ENCODE data around the gene KCNMB1.
"Not testable (repeated sequence)": the region's sequence is repeated elsewhere in the genome, so short reads cannot be mapped to it uniquely, and the experiment has no call there.

The KCNMB1 gene

DNA sequence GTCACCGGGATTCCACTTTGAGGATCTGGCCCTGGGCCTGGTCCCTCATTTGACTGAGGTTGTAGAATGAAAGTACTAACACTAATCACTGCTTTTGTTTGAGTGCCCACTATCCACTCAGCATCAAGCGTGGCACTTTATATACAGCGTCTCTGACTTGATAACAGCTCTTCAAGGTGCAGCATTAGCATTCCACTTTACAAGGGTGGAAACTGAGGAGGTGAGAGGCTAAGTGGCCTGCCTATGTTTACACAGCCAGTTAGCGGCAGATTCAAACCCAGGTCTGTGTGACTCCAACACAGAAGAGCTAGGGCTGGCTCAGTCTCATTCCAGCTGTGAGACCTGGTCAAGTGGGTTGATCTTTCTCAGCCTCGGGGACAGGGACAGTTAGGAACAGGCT is 5.9 kb downstream of the KCNMB1 start:
- H3K4me3 ChIP-seq (ENCODE audit: low read depth, low read length) = no peak overlapping the region

DNA sequence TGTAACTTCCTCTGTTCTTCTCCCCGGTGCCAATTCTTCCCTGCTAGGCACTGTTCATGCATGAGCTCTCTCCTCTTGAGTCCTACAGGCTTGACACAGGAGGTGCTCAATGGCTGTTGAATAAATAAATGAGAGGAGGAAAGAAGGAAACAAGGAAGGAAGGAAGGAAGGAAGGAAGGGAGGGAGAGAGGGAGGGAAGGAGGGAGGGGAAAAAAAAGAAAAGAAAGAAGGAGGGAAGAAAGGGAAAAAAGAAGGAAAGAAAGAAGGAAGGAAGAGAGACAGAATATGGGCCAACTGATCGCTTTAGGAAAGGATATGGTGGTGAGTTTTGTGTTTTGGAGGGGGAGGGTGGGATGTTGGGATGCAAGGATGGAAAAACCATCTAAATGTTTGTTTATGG is 6.4 kb downstream of the KCNMB1 start:
- H3K4me3 ChIP-seq (ENCODE audit: low read depth, low read length) = no peak overlapping the region
- DNase-seq (ENCODE audit: low read depth) = no peak

More for the DNA sequence above, 5.9 kb downstream of the KCNMB1 start:
- DNase-seq (ENCODE audit: low read depth) = no peak

DNA sequence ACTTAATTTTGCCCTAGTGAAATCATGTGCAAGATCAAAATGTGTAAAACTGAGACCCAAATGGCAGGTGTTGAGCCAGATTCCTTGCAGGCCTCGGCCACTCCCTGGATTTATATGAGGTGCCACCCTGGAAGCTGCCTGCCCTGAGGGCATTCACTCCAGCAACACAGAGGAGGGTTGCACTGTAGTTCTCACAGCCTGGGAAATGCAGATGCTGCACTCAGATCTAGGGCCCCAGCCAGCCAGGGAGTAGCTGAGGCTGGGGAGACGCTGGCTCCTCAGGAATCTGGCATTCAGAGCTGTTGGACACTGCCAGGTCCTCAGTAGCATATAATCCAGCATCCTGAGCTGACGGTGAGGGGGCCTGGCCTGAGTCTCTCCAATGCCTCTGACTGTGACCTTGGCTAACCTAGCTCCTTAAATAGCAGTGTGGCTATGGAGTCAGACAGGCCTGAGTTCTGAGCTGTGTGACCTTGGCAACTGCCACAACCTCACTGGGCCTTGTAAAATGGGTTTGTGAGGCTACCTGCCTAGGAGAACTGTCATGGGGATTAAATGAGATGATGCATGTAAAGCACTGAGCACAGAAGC is 8.7 kb downstream of the KCNMB1 start:
- no peak for DNase-seq (ENCODE audit: low read depth)
- H3K4me3 ChIP-seq (ENCODE audit: low read depth, low read length) = no peak overlapping the region

DNA sequence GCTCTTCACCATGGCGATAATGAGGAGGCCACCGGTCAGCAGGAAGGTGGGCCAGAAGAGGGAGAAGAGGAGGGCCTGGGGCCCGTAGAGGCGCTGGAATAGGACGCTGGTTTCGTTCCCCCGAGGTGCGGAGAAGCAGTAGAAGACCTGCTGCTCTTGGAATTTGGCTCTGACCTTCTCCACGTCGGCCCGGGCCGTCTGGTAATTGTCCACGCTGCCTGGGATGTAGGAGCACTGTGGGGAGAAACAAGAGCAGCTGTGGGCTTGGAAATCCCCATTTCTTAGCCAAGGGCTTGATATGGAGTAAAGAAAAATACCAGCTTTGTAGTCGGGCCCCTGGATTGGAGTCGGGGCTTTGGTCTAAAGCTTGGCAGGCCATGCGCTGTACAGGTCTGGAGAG is 10.4 kb downstream of the KCNMB1 start:
- H3K4me3 ChIP-seq (ENCODE audit: low read depth, low read length) = no peak overlapping the region
- no peak for DNase-seq (ENCODE audit: low read depth)

DNA sequence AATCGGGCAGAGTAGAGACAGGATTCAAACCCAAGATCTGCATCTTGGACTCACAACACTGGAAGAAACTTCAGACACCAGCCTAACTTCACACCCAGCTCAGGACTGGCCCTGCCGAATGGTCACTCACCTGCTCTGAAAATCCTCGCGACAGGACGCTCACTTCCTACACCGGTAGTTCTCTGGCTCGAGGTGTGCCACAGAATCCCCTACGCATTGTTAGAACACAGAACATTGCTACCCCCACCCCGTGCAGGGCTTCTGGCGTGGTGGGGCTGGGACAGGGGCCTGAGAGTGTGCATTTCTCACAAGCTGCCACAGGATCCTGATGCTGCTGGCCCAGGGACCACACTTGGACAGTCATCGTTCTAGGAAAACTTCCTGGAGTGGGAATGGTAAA is 12.1 kb downstream of the KCNMB1 start:
- H3K4me3 ChIP-seq (ENCODE audit: low read depth, low read length) = no peak overlapping the region
- DNase-seq (ENCODE audit: low read depth) = no peak

DNA sequence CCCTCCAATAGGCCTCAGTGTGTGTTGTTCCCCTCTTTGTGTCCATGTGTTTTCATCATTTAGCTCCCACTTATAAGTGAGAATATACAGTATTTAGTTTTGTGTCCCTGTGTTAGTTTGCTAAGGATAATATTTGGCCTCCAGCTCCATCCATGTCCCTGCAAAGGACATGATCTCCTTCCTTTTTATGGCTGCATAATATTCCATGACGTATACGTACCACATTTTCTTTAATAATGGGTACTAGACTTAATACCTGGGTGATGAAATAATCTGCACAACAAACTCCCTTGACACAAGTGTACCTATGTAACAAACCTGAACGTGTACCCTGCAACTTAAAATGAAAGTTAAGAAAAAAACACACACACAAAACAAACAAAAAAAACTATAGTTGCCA is 12.6 kb downstream of the KCNMB1 start:
- not testable (repeated sequence) for H3K4me3 ChIP-seq (ENCODE audit: low read depth, low read length); DNase-seq (ENCODE audit: low read depth)

DNA sequence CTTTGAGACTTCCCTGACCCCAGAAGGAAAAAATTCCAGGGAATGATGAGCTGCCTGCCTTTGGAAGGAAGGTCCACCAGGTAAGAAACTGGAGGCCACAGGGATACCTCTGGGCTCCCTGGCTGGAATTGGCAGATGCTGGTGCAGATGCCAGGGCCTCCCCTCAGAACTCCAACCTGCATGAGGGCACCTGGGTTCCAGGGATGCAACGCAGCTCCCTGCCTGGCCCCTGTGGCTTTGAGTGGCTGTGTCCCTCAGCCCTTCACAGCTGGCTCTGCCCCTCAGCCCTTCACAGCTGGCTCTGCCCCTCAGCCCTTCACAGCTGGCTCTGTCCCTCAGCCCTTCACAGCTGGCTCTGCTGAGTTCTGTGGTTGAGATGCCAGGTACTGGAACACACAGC is 13.9 kb downstream of the KCNMB1 start:
- DNase-seq (ENCODE audit: low read depth) = no peak
- no peak overlapping the region for H3K4me3 ChIP-seq (ENCODE audit: low read depth, low read length)

DNA sequence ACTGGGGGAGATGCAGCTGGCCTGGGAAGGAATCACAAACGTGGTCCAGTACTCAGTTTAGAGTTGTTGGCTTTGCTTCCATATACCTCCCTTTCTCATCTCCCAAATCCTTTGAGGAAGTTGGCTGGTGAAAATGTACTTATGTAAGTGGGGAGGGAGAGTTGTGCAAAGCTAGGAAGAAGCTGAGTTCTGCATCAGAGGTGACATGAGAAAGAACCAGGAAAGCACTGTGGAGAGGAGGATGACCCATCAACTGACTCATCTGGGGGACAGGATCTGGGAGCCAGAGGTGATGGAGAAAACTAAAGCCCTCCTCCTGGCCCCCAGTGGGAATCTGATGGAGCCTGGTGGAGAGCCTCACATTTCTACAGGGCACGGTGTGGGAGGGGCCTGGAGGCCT is 16.2 kb downstream of the KCNMB1 start:
- no peak for DNase-seq (ENCODE audit: low read depth)

DNA sequence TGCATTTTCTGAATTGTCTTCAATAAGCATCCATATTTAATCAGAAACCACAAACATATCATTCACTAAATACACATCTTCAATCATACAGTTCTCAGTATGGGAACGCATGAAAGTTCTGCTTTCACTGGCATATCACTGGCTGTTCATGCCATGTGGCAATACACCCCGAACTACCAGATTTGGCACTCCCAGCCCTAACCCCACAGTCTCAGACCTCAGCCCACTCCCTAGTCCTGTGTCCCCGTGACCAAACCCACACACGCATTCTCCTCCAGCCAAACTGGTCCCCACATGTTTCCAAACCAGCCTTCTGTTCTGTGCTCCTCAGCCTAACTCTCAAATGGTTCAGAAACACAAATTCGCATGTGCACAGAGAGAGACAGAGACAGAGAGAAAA is 20.6 kb downstream of the KCNMB1 start:
- no peak for DNase-seq (ENCODE audit: low read depth)
- no peak overlapping the region for H3K4me3 ChIP-seq (ENCODE audit: low read depth, low read length)

More for the DNA sequence above, 16.2 kb downstream of the KCNMB1 start:
- no peak overlapping the region for H3K4me3 ChIP-seq (ENCODE audit: low read depth, low read length)

DNA sequence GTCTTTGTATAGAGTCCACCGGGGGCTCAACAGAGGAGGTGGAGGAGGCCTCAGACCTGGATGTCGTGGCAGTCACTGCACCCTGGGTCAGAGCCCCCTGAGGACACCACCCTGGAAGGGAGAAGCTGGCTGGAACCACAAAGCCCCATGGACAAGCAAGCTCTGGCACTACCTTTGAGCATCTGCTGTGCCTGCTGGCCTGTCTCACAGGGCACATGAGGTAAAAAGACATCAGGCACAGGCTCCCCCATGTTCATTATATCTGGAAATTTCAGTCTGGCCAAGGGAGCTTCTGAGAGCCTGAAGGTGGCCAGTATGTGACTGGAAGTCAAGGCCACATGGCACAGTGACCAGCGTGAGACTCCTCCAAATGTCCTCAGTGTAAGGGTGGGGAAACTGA is 22.9 kb downstream of the KCNMB1 start:
- H3K4me3 ChIP-seq (ENCODE audit: low read depth, low read length) = no peak overlapping the region
- DNase-seq (ENCODE audit: low read depth) = no peak

DNA sequence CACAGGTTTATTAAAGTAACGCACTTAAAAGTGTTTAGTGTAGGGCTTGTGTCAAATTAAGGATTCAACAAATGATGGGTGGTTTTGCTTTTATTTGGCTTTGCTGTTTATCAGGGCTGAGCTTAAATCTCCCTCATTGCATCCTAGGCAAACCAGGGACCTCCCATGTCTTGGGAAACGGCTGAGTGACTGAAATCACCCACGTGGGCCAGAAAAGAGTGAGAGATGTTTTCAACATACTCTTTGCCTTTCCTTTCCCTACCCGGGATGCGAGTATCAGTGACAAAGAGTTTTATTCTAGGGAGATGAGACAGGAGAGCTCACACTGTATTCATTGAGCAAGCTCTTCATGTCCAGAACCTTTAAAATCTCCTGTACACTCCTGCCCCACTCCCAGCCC is 23.3 kb downstream of the KCNMB1 start:
- H3K4me3 ChIP-seq (ENCODE audit: low read depth, low read length) = no peak overlapping the region
- DNase-seq (ENCODE audit: low read depth) = no peak

DNA sequence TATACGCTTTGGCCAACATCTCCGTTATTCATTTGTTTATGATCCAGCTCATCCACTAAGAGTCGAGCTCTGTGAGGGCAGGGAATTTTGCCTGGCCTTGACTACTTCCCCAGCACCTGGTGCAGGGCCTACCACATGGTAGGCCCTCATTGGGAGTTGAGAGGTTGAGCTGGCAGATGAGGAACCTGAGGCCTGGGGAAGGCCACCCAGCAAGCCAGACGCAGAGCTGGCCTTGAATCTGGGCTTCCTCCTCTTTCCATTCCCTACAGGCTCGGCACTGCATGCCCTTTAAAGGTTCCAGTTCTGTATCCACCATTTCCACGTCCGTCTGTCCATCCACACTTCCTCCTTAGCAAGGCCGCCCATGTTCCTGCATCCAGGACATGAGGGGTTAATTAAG is 24.2 kb downstream of the KCNMB1 start:
- no peak for DNase-seq (ENCODE audit: low read depth)

DNA sequence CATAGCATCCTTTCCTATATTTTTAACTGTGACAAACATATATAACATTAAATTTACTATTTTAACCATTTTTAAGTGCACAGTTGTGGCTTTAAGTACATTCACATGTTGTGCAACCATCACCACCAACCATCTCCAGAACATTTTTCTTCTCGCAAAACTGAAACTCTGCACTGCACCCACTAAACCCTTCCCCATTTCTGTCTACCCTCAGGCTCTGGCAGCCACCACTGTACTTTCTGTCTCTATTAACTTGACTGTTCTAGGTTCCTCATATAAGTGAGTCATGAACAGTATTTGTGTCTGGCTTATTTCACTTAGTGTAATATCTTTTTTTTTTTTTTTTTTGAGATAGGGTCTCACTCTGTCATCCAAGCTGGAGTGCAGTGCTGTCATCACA is 25.5 kb downstream of the KCNMB1 start:
- no peak for DNase-seq (ENCODE audit: low read depth)
- no peak overlapping the region for H3K4me3 ChIP-seq (ENCODE audit: low read depth, low read length)

More for the DNA sequence above, 24.2 kb downstream of the KCNMB1 start:
- no peak overlapping the region for H3K4me3 ChIP-seq (ENCODE audit: low read depth, low read length)

DNA sequence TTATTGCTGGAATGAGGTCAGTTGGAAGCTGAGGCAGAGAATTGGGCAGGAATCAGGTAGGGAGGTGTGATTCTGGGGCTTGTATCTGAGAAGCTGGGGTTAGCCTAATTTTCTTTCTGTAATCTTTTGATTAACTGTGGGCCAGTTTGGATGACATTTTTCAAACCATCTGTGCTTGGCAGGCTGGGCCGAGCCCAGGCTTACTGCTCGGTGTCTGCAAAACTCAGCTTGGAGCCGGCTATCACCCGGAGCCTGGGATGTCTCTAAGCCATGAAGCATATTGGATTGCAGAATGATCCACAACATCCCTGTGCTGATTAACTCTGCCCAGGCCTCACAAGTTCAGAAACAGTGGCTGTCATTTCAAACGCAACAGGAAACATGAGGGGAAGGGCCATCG is 26.5 kb downstream of the KCNMB1 start:
- no peak for DNase-seq (ENCODE audit: low read depth)
- H3K4me3 ChIP-seq (ENCODE audit: low read depth, low read length) = no peak overlapping the region

DNA sequence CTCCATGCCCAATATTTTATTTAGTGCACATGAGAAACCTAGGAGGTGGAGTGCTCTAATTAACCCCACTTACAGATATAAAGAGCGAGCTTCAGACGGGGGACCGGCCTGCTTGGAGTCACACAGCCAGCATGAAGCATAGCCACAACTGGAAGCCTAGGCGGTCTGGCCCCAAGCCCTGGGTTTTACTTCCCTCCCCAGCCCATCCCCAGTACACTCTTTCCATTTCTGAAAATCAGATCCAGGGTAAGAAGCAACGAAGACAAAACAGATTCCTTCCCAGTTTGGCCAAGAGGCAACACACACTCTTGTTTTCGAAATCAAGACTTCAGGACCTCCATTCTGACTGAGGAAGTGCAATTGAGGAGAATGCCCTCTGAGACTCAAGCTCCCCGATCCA is 27.1 kb downstream of the KCNMB1 start:
- no peak for DNase-seq (ENCODE audit: low read depth)
- H3K4me3 ChIP-seq (ENCODE audit: low read depth, low read length) = no peak overlapping the region

DNA sequence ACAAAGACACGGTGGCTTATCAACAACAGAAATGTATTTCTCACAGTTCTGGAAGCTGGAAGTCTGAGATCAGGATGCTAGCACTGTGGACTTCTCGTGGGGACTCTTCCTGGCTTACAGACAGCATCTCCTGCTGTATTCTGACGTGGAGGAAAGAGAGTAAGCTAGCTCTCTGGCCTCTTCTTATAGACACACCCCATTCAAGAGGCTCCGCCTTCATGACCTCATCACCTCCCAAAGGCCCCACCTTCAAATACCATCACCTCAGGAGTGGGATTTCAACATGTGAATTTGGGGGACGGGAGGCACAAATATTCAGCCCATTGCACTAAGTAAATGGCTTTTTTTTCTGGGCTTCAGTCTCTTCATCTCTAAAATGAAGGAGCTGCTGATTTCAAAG is 27.6 kb downstream of the KCNMB1 start:
- no peak overlapping the region for H3K4me3 ChIP-seq (ENCODE audit: low read depth, low read length)
- no peak for DNase-seq (ENCODE audit: low read depth)

DNA sequence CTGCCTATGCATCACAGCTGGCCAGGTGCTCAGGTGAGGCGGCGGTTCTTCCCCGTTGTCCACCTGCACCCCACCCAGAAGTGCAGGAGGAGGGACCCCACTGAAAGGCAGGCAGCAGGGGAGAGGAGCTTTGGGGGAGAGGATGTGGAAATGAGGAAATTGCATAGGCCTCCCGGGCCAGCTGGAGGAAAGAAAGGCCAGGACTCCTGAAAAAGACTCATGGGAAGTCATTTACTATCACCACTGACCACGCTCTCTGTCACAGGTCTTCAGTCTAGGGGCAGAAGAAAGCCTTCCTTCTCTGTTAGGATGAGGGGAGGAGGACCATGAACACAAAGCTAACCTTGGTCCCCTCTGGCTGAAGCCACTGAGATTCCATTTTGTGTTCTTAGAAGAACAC is 28.1 kb downstream of the KCNMB1 start:
- DNase-seq (ENCODE audit: low read depth) = no peak
- H3K4me3 ChIP-seq (ENCODE audit: low read depth, low read length) = no peak overlapping the region

DNA sequence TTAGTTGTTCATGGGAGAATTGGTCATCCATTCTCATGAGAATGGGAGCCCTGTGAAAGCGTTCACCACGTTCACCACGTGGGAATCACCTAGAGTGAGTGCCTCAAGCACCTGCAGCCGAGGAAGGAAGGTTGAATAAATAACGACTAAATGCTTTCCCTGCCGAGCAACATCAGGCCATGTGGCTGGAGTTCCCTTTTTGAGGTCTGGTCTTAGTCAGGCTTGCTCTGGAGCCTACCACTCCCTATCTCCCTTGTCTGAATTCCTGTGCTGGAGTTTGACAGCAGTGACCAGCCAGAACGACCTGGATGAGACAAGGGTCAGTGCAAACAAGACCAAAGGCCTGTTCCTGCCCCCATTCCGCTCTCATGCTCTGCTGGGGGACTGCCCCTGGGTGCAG is 28.5 kb downstream of the KCNMB1 start:
- H3K4me3 ChIP-seq (ENCODE audit: low read depth, low read length) = no peak overlapping the region
- DNase-seq (ENCODE audit: low read depth) = no peak

DNA sequence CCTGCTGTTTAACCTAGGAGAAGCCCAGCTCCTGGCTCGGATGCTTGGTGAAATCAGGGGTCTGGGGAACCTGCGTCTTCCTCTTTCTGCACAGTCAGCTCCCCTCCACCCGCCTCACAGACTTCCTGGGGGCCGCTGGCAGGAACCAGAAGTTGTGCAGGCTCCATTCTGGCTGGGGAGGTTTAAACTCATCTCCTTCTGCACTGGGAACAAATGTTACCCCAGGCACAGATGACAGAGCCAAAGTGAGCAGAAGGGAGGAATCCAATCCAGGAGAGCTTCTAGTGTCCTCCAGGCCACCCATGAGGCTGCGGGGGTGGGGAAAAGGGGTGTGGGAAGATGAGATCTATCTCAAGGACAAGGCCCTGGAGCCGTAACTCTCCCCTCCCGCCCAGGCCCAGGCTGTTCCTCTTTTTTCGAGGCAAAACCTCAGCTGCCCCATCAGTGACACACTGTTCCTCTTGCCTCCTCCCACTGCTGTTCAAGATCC is 31.2 kb downstream of the KCNMB1 start:
- no peak overlapping the region for H3K4me3 ChIP-seq (ENCODE audit: low read depth, low read length)
- no peak for DNase-seq (ENCODE audit: low read depth)

DNA sequence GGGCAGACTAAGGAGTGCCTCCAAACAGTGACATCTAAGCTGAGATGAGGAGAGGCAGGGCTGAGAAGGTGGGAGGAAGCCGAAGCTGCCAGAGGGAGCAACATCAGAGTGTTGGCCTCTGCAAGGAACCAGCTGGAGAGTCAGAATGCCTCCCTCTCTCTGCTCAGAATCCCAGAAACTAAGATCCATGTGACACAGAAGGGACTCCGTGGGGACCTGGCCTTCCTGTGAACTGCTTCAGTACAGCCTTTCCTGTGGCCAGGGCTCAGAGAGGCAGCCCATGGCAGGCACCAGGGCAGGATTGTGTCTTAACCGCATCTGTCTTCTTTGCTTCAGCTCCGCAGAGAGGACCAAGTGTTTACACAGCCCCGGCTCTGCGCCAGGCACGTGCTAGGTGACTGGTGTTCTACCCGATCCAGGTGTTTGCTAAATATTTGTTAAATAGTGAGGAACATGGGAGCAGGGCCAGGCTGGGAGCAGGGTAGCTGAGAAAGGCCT is 33.5 kb downstream of the KCNMB1 start:
- no peak for DNase-seq (ENCODE audit: low read depth)

DNA sequence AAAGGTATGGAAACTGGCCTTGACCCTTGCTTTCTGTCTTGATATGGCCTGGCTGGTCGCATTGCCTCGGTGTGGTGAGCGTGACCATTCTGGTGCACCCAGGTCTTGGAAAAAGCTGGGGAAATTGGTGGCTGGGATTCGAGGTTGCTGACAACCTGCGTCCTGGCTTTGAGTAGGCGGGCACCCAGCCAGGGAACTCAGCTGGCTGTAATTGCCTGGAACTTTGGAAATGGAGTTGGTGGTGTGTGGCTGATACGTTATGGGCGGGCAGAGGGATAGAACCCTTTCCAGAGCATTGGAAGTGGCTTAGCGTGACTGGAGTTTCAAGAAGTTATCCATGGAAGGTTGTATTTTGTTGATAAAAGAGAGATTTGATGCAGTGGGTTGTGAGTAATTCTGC is 35.2 kb downstream of the KCNMB1 start:
- no peak overlapping the region for H3K4me3 ChIP-seq (ENCODE audit: low read depth, low read length)
- DNase-seq (ENCODE audit: low read depth) = no peak

More for the DNA sequence above, 33.5 kb downstream of the KCNMB1 start:
- no peak overlapping the region for H3K4me3 ChIP-seq (ENCODE audit: low read depth, low read length)

Data from skeletal muscle cell (primary cell).